MG63 (cell line): ENCODE results near the gene RBMS3. TPM values are rescaled to one million over a fixed set of nuclear protein-coding genes. Genes with fewer than 3 reads are reported as not detected.
"Not testable (repeated sequence)": the region's sequence is repeated elsewhere in the genome, so short reads cannot be mapped to it uniquely, and the experiment has no call there.

Experiments used
- DNase-seq: peaks from one replicate; pipeline ENCODE4 v3.0.0-alpha.2; 2020
- H3K27me3 ChIP-seq: fragments of 250-450 bp; sonication (Bioruptor Pico); 2 replicates; pipeline ENCODE4 v1.5.1; 2020; ENCODE audit warnings: mild to moderate bottlenecking, moderate library complexity
- H3K36me3 ChIP-seq: fragments of 250-450 bp; sonication (Bioruptor Pico); 2 replicates; pipeline ENCODE4 v1.5.1; 2020; ENCODE audit warnings: mild to moderate bottlenecking, moderate library complexity
- H3K4me3 ChIP-seq: fragments of 250-450 bp; sonication (Bioruptor Pico); 2 replicates; pipeline ENCODE4 v1.5.1; 2020; ENCODE audit warnings: mild to moderate bottlenecking, moderate library complexity
- H3K9me3 ChIP-seq: fragments of 250-450 bp; sonication (Bioruptor Pico); 2 replicates; pipeline ENCODE4 v1.5.1; 2020; ENCODE audit warnings: mild to moderate bottlenecking, moderate library complexity
- total RNA-seq: library from RNA; depleted of rRNA; stranded (reverse); fragments of >200 nt; shearing (Covaris generic); gene quantifications from 2 replicates; pipeline ENCODE4 v1.2.3, GENCODE V29; 2014; ENCODE audit warnings: low replicate concordance

RBMS3 gene
- total RNA-seq, 1 experiment from 2014 or later = 12.0 TPM

GRCh38 chr3:30050116-30050515 is 769.2 kb downstream of the RBMS3 start:
- DNase-seq, H3K4me3 ChIP-seq, H3K27me3 ChIP-seq, H3K36me3 ChIP-seq, H3K9me3 ChIP-seq: not testable (repeated sequence)

- no peak for DNase-seq
- Histone ChIP-seq H3K36me3 (no peaks in the 10 kb centered on the region), H3K27me3 (no peaks in the 10 kb centered on the region), H3K4me3 (no peak overlapping the region), H3K9me3 (no peaks in the 10 kb centered on the region)
Observed at GRCh38 chr3:30059240-30059639, 778.4 kb downstream of the RBMS3 start.
